HG03565 (cell line): ENCODE results near the gene FZD7.

Source experiments
- ATAC-seq: cut with Tn5 transposase; IDR thresholded peaks from one replicate; pipeline ENCODE4 v1.9.1; 2021; ENCODE audit warnings: mild to moderate bottlenecking, moderate library complexity; ENCODE audit not compliant: unreplicated experiment

The FZD7 gene

DNA sequence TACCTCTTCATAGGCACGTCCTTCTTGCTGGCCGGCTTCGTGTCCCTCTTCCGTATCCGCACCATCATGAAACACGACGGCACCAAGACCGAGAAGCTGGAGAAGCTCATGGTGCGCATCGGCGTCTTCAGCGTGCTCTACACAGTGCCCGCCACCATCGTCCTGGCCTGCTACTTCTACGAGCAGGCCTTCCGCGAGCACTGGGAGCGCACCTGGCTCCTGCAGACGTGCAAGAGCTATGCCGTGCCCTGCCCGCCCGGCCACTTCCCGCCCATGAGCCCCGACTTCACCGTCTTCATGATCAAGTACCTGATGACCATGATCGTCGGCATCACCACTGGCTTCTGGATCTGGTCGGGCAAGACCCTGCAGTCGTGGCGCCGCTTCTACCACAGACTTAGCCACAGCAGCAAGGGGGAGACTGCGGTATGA, 2.3 kb downstream of the FZD7 start:
- ATAC-seq = no peak

GRCh38 chr2:202036601-202037037, 3.0 kb downstream of the FZD7 start:
- no peak for ATAC-seq

- no peak for ATAC-seq
Observed at GRCh38 chr2:202037086-202037485, 3.4 kb downstream of the FZD7 start.

GRCh38 chr2:202038471-202039277, 5.0 kb downstream of the FZD7 start:
- no peak for ATAC-seq

GRCh38 chr2:202039278-202040078, 5.8 kb downstream of the FZD7 start:
- no peak for ATAC-seq

- no peak for ATAC-seq
Observed at GRCh38 chr2:202040079-202040844, 6.6 kb downstream of the FZD7 start.

DNA sequence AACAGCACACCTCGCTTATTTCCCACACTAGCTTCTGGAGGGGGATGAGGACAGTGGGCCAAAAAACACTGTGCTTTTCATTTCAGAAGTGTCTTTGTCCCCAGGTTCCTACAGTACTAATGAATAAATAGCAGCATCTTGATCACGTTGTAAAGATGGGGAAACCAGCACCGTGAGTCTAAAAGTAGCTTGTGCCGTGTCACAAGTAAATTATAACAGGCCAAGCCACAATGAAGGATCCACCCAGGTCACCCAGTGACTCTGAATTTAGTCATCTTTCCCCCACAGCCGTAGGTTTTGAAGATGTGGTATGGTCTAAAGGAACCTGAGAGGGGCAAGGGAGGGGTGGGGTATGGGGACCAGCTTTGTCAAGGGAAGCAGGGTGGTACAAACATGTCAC, 8.8 kb downstream of the FZD7 start:
- ATAC-seq = no peak

GRCh38 chr2:202043475-202043874, 9.8 kb downstream of the FZD7 start:
- no peak for ATAC-seq

DNA sequence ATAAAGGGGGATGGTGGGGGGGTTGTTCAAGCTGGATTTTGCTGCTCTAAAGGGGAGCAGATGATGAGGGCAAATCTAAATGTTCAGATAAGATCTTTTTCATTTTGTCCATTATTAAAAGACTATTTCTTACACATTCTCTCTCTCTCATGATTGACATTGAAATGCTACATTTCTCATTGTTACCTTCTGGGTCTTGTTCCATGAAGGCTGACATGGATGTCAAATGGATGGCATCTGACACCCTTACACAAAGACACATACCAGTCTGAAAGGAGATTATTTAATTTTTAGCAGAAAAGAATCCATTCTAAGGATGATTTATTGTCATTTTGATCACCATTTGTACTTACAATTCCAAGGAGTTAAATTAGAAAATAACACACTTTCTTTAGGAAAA, 11.1 kb downstream of the FZD7 start:
- no peak for ATAC-seq

GRCh38 chr2:202046572-202046971, 12.9 kb downstream of the FZD7 start:
- ATAC-seq = no peak

- no peak for ATAC-seq
Observed at GRCh38 chr2:202049092-202049728, 15.6 kb downstream of the FZD7 start.

- no peak for ATAC-seq
Observed at GRCh38 chr2:202049840-202050239, 16.2 kb downstream of the FZD7 start.

GRCh38 chr2:202050652-202051051, 17.0 kb downstream of the FZD7 start:
- no peak for ATAC-seq

GRCh38 chr2:202051499-202052161, 18.0 kb downstream of the FZD7 start:
- ATAC-seq = no peak

DNA sequence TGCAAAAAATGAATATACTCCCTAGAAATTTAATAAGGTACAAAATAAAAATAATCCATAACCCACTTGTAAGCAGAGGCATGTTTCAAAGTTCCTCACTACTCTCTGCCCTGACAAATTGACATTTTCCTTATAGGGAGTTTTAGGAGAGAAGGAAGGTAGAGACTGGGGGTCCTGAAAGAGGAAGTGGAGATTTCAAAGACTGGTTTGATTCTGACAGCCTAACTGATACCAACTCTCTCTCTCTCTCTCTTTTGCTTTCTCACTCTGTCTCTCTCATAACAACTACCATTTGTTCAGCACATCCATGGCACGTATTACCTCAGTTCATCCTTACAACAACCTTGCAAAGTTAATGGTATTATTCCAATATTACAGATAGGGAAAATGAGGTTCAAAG, 18.6 kb downstream of the FZD7 start:
- no peak for ATAC-seq

- ATAC-seq = no peak
Observed at GRCh38 chr2:202054679-202055078, 21.0 kb downstream of the FZD7 start.

GRCh38 chr2:202056611-202057010, 23.0 kb downstream of the FZD7 start:
- ATAC-seq = no peak

GRCh38 chr2:202060218-202060617, 26.6 kb downstream of the FZD7 start:
- no peak for ATAC-seq

DNA sequence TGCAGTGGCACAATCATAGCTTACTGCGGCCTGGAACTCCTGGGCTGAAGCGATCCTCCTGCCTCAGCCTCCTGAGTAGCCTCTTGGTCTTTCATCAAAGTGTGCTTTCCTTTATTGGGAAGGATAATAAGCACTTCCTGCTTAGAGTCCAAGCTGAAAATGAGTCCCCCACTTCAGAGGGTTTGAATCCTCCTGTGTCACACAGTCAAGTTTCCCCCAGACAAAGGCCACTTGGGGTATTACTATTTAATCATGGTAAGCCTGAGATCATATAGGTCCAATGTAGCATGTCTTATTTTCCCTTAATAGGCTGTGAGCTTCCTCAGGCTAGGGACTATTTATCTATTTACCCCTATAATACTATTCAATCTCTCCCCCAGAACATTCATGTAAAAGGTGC, 28.0 kb downstream of the FZD7 start:
- no peak for ATAC-seq

DNA sequence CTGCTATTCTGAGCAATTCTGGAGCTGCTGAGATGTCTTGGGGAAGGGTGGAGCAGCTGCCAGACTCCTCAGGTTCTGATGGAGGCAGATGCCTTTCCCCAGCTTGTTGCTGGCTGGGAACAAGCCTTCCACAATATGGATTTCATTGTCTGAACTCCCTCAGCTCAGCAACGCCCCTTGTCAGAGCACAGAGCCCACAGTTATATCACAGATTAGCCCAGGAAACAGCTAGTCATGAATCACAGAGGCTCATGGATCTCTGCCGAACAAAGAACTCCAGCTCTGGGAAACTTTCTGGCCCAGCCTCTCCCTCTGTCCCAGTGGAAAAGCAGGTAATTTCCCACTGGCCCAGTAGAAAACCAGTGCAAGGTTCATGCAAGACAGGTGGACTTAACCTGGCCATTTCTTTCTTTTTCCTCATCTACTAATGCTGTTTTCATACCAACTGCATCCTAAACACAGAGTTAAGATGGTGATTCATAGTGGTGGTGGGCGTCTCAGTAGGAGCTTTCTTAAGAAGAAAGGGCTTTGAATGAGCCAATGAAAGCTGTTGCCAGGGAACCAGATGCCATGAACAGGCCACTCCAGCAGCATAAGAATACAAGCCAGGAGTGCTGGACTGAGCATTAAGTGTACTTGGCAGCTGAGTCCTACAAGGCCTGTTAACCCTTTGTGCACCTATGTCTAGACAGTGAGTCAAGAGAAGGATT, 30.7 kb downstream of the FZD7 start:
- no peak for ATAC-seq
